WTC11 (cell line): ENCODE measurements around the gene COL4A2. TPM values are rescaled to one million over a fixed set of nuclear protein-coding genes. Genes with fewer than 3 reads are reported as not detected.

ENCODE experiments used
- ATAC-seq: fragments of 200-7000 bp; cut with Tn5 transposase; 2 replicates; pipeline ENCODE4 v1.10.0; 2021; ENCODE audit warnings: mild to moderate bottlenecking, moderate library complexity
- CTCF ChIA-PET: fragments of 300-600 bp; sonication (Branson Sonifier 250); formaldehyde crosslinking; loops from one replicate; lab custom pipeline; 2021; ENCODE audit warnings: antibody characterized with exemption; lab: Charles Lee
- POLR2A ChIA-PET: fragments of 350-600 bp; sonication (Branson Sonifier 250); formaldehyde crosslinking; loops from one replicate; lab custom pipeline; 2021; ENCODE audit warnings: antibody characterized with exemption; lab: Charles Lee
- DNase-seq: peaks from one replicate; pipeline ENCODE4 v3.0.0; 2021; ENCODE audit warnings: low spot score
- H3K27ac Mint-ChIP-seq: 2 replicates; pipeline ENCODE4 v1.8.0; 2021; ENCODE audit warnings: mixed read lengths
- H3K27me3 Mint-ChIP-seq: 2 replicates; pipeline ENCODE4 v1.8.0; 2021; ENCODE audit warnings: low read depth, mild to moderate bottlenecking, moderate library complexity, mixed read lengths
- H3K36me3 Mint-ChIP-seq: 2 replicates; pipeline ENCODE4 v1.8.0; 2021; ENCODE audit warnings: mixed read lengths
- H3K4me1 Mint-ChIP-seq: 2 replicates; pipeline ENCODE4 v1.8.0; 2022; ENCODE audit warnings: mixed read lengths
- H3K4me3 Mint-ChIP-seq: 2 replicates; pipeline ENCODE4 v1.8.0; 2021; ENCODE audit warnings: mild to moderate bottlenecking, moderate library complexity, mixed read lengths
- H3K9me3 Mint-ChIP-seq: 2 replicates; pipeline ENCODE4 v1.8.0; 2021; ENCODE audit warnings: mixed read lengths
- ATF1 ChIP-seq: sonication (generic); formaldehyde crosslinking; IDR thresholded peaks from 2 replicates; pipeline ENCODE4 v1.8.1; 2023; ENCODE audit warnings: mild to moderate bottlenecking, moderate library complexity, missing genetic modification reagents
- CREM ChIP-seq: sonication (generic); formaldehyde crosslinking; IDR thresholded peaks from 2 replicates; pipeline ENCODE4 v1.8.1; 2022; ENCODE audit warnings: mild to moderate bottlenecking, missing genetic modification reagents, moderate library complexity
- ETV6 ChIP-seq: sonication (generic); formaldehyde crosslinking; IDR thresholded peaks from 2 replicates; pipeline ENCODE4 v1.8.1; 2022; ENCODE audit warnings: mild to moderate bottlenecking, missing genetic modification reagents
- GABPB1 ChIP-seq: sonication (generic); formaldehyde crosslinking; IDR thresholded peaks from 2 replicates; pipeline ENCODE4 v1.8.1; 2023; ENCODE audit warnings: mild to moderate bottlenecking, missing genetic modification reagents
- HMGA2 ChIP-seq: fragments of 250-450 bp; sonication (Bioruptor Pico); IDR thresholded peaks from 2 replicates; pipeline ENCODE4 v1.4.0; 2021; ENCODE audit warnings: mild to moderate bottlenecking, moderate library complexity
- KAT7 ChIP-seq: sonication (generic); formaldehyde crosslinking; IDR thresholded peaks from 2 replicates; pipeline ENCODE4 v1.8.1; 2023; ENCODE audit warnings: missing genetic modification reagents, mild to moderate bottlenecking, borderline replicate concordance
- MYBL2 ChIP-seq: sonication (generic); formaldehyde crosslinking; IDR thresholded peaks from 2 replicates; pipeline ENCODE4 v1.8.1; 2023; ENCODE audit warnings: mild to moderate bottlenecking, moderate library complexity, missing genetic modification reagents
- PRDM15 ChIP-seq: sonication (generic); formaldehyde crosslinking; IDR thresholded peaks from 2 replicates; pipeline ENCODE4 v1.8.0; 2022; ENCODE audit warnings: missing genetic modification reagents
- SMAD4 ChIP-seq: sonication (generic); formaldehyde crosslinking; IDR thresholded peaks from 2 replicates; pipeline ENCODE4 v1.8.0; 2022; ENCODE audit warnings: mild to moderate bottlenecking, missing genetic modification reagents
- TP53 ChIP-seq: sonication (generic); formaldehyde crosslinking; IDR thresholded peaks from 2 replicates; pipeline ENCODE4 v1.8.1; 2023; ENCODE audit warnings: mild to moderate bottlenecking, missing genetic modification reagents
- ZNF416 ChIP-seq: fragments of 250-450 bp; sonication (Bioruptor Pico); IDR thresholded peaks from 2 replicates; pipeline ENCODE4 v1.9.0; 2021; ENCODE audit warnings: mild to moderate bottlenecking, inconsistent platforms
- ZNF423 ChIP-seq: fragments of 250-450 bp; sonication (Bioruptor Pico); IDR thresholded peaks from 2 replicates; pipeline ENCODE4 v2.1.2; 2022; ENCODE audit warnings: mild to moderate bottlenecking, moderate library complexity
- ZSCAN18 ChIP-seq: fragments of 250-450 bp; sonication (Bioruptor Pico); IDR thresholded peaks from 2 replicates; pipeline ENCODE4 v2.1.2; 2022; ENCODE audit warnings: mild to moderate bottlenecking, moderate library complexity
- microRNA-seq: library from miRNA; unstranded; fragments of <30 nt; microRNA quantifications from one replicate; pipeline ENCODE4 v1.2.0, GENCODE V29; 2022; ENCODE audit warnings: borderline number of aligned reads
- total RNA-seq: library from RNA; stranded (reverse); gene quantifications from 3 replicates; pipeline ENCODE4 v1.2.3, GENCODE V29; 2021
- TF ChIP-seq, protein P1 (sequence below): sonication (generic); formaldehyde crosslinking; IDR thresholded peaks from 2 replicates; pipeline ENCODE4 v1.8.1; 2023; ENCODE audit warnings: mild to moderate bottlenecking, moderate library complexity, missing genetic modification reagents
- TF ChIP-seq, protein P2 (sequence below): sonication (generic); formaldehyde crosslinking; IDR thresholded peaks from 2 replicates; pipeline ENCODE4 v1.8.0; 2022; ENCODE audit warnings: mild to moderate bottlenecking, missing genetic modification reagents

Gene COL4A2
- total RNA-seq, 1 experiment from 2014 or later: 109 TPM

GRCh38 chr13:110562036-110562597, 255.0 kb downstream of the COL4A2 start:
- Mint-ChIP-seq H3K9me3 (peaks cover under 1% of the 10 kb centered on the region; the same call in 1 of the 2 replicates), H3K27me3 (peaks cover 15% of the 10 kb centered on the region), H3K36me3 (peaks cover 11% of the 10 kb centered on the region), H3K27ac (peak overlapping the region; percentile 87; the same call in 1 of the 2 replicates)
- CTCF ChIA-PET: interaction anchor here (0.7 to 1.8 kb wide), 8 partner anchors 35 to 1015 kb away, joined by 3 to 11 read pairs (median 3); no protein-coding TSS in a partner anchor
- POLR2A ChIA-PET: interaction anchor here (0.9 to 1.5 kb wide), 5 partner anchors 26 to 150 kb away, joined by 3 to 5 read pairs (median 4); partner anchors contain the start of gene CARS2
- no peak for TF ChIP-seq ETV6 (CRISPR knock-in tag)
- no peak for TF ChIP-seq ZNF423 (CRISPR knock-in tag)
- TF ChIP-seq KAT7 (CRISPR knock-in tag): no peak
- TF ChIP-seq ZSCAN18 (CRISPR knock-in tag): no peak
- no peak for TF ChIP-seq ATF1 (CRISPR knock-in tag)
- TF ChIP-seq SMAD4 (CRISPR knock-in tag): no peak
- TF ChIP-seq PRDM15 (CRISPR knock-in tag): no peak
- TF ChIP-seq ZNF416 (CRISPR knock-in tag): no peak
- TF ChIP-seq, protein P1, sequence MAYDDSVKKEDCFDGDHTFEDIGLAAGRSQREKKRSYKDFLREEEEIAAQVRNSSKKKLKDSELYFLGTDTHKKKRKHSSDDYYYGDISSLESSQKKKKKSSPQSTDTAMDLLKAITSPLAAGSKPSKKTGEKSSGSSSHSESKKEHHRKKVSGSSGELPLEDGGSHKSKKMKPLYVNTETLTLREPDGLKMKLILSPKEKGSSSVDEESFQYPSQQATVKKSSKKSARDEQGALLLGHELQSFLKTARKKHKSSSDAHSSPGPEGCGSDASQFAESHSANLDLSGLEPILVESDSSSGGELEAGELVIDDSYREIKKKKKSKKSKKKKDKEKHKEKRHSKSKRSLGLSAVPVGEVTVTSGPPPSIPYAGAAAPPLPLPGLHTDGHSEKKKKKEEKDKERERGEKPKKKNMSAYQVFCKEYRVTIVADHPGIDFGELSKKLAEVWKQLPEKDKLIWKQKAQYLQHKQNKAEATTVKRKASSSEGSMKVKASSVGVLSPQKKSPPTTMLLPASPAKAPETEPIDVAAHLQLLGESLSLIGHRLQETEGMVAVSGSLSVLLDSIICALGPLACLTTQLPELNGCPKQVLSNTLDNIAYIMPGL (CRISPR knock-in tag): no peak
- no peak for TF ChIP-seq GABPB1 (CRISPR knock-in tag)
- no peak for TF ChIP-seq HMGA2 (CRISPR knock-in tag)
- TF ChIP-seq, protein P2, sequence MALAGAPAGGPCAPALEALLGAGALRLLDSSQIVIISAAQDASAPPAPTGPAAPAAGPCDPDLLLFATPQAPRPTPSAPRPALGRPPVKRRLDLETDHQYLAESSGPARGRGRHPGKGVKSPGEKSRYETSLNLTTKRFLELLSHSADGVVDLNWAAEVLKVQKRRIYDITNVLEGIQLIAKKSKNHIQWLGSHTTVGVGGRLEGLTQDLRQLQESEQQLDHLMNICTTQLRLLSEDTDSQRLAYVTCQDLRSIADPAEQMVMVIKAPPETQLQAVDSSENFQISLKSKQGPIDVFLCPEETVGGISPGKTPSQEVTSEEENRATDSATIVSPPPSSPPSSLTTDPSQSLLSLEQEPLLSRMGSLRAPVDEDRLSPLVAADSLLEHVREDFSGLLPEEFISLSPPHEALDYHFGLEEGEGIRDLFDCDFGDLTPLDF (CRISPR knock-in tag): no peak
- no peak for TF ChIP-seq MYBL2 (CRISPR knock-in tag)
- no peak for TF ChIP-seq TP53 (CRISPR knock-in tag)
- TF ChIP-seq CREM (CRISPR knock-in tag): no peak
- TF ChIP-seq, all 79 proteins: peak for 0
- Mint-ChIP-seq H3K4me3 (peak overlapping the region; percentile 88), H3K4me1 (peaks cover 55% of the 10 kb centered on the region)
- DNase-seq (no peak), ATAC-seq (no peak)

Small RNA genes lying within 50 kb of the gene (microRNA-seq; reads per million reads assigned to microRNA genes)
- not detected for gene MIR8073

Other genes with a start within 250 kb of the COL4A2 start
- 75.0 to 89.6 TPM (median 82.3 TPM) in 3 replicates for gene COL4A1, start 127 bp upstream of the COL4A2 start, total RNA-seq